Pancreas (tissue), 10 donors: Measurements from ENCODE around the gene SOX18. TPM values are rescaled to one million over a fixed set of nuclear protein-coding genes. Genes with fewer than 3 reads are reported as not detected.

Experiments used
- ATAC-seq, 4 donors: fragments of 200-7000 bp; cut with Tn5 transposase; one replicate each; pipeline versions ENCODE4 v1.8.0 to v1.9.1; 2020; ENCODE audit warnings: mild to moderate bottlenecking in 4 of 4, moderate library complexity in 4 of 4
- DNase-seq, 6 donors: peaks; one replicate each; pipeline ENCODE4 v3.0.0-alpha.2; 2020
- FAIRE-seq: peaks from 2 replicates; lab custom pipeline; 2012; peaks lifted over from hg19 to GRCh38; lab: Jason Lieb, UNC
- H3K27ac ChIP-seq, 4 donors: fragments of 200-600 bp; sonication (generic); 1 replicate in 3 of 4; 2 replicates in 1 of 4; pipeline versions ENCODE4 v1.5.0 to v1.8.0; 2020
- H3K27me3 ChIP-seq, 4 donors: fragments of 200-600 bp; one replicate each; pipeline ENCODE4 v1.8.0; 2021
- H3K36me3 ChIP-seq, 3 donors: fragments of 200-600 bp; sonication (generic) in 1 of 3; one replicate each; pipeline versions ENCODE4 v1.5.0 to v1.8.0; 2020 to 2021
- H3K4me1 ChIP-seq, 3 donors: fragments of 200-600 bp; one replicate each; pipeline ENCODE4 v1.8.0; 2021
- H3K4me3 ChIP-seq, 4 donors: fragments of 200-600 bp; sonication (generic) in 2 of 4; one replicate each; pipeline versions ENCODE4 v1.5.0 to v1.8.0; 2020 to 2021
- H3K9me3 ChIP-seq, 4 donors: fragments of 200-600 bp; one replicate each; pipeline ENCODE4 v1.8.0; 2021
- WGBS, 2 donors: extraction: QIAGEN DNeasy Blood & Tissue Kit; methylation state at CpG; one replicate each; pipeline ENCODE4 v1.1.7; 2013; 5-methylcytosine and 5-hydroxymethylcytosine counted together
- intact Hi-C, 3 donors: fragments of 100-400 bp; cut with DNase I; formaldehyde crosslinking; loops; one replicate each; pipeline versions ENCODE4 v1.11.1 to v1.14.2; 2022
- polyA plus RNA-seq, 2 donors: library from polyadenylated mRNA; stranded (reverse); fragments of 200-250 nt; gene quantifications; one replicate each; pipeline ENCODE4 v1.2.3, GENCODE V29; 2013
- total RNA-seq, 6 donors: library from RNA; stranded (reverse); fragmentation: NEBNext Ultra II Directional in 4 of 6; extraction: Animal tissue kit (Norgen Biotek cat#: 25700) in 4 of 6; gene quantifications; one replicate each; pipeline versions ENCODE4 v1.2.1 to v1.2.4, GENCODE V29; 2021 to 2023
- TF ChIP-seq, protein P1 (sequence below), 4 donors: fragments of 200-600 bp; sonication (generic) in 3 of 4; IDR thresholded peaks; one replicate each; pipeline versions ENCODE4 v1.5.0 to v1.8.0; 2021; ENCODE audit warnings: antibody characterized with exemption in 4 of 4
- donor health status: healthy with polysubstance abuse.
- donor health status: DM: no; HTN: no; CAD: no; lungs with moderate emphysema.
- donor health status: DM: no; HTN: no; CAD: no.
- donor health status: control.
- donor health status: control.
- donor health status: Bipolar disorder and iron deficiency.
- donor health status: DM: yes; HTN: yes; CAD: no.
- donor health status: DM: no; HTN: no; CAD: no.
- donor health status: DM: no; HTN: no; CAD: no.
- donor health status: DM: yes; HTN: yes; CAD: no.

The SOX18 gene
- total and polyA plus RNA-seq, 8 donors, result 3.7 to 9.1 (median 6.0) TPM

DNA sequence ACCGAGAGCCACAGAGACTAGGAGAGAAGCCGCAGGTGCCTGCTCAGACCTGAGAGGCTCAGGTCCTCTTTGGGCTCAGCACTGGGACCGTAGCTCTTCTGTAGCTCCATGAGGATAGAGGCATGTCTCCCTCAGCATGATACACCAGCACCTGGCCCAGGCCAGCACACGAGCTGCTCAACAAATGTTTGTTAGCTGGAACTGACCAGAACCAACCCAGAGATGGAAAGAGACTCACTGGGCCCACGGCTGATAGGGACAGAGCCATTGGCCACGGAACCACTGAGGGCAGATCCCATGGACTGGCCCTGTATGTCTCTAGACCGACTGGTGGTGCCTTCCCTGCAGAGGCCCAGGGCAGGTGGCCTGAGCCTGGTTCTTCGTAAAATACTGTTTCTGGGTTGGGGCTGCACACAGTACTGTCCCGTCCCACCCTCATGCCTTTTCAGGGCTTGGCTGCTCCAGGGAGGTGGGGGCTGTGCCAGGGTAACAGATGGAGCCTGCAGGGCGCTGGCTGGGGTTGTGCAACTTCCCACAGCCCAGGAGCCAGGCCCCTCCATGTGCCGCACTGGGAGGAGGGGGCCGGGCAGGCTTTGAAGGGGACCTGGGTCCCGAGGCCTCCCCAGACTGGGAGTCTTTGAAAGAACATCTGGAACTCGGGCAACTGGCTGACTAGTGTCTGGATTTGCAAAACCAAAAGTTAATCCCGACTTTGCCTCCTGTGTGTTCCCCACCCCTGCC, 8.2 kb downstream of the SOX18 start:
- no peak overlapping the region for H3K27ac ChIP-seq
- TF ChIP-seq, protein P1, sequence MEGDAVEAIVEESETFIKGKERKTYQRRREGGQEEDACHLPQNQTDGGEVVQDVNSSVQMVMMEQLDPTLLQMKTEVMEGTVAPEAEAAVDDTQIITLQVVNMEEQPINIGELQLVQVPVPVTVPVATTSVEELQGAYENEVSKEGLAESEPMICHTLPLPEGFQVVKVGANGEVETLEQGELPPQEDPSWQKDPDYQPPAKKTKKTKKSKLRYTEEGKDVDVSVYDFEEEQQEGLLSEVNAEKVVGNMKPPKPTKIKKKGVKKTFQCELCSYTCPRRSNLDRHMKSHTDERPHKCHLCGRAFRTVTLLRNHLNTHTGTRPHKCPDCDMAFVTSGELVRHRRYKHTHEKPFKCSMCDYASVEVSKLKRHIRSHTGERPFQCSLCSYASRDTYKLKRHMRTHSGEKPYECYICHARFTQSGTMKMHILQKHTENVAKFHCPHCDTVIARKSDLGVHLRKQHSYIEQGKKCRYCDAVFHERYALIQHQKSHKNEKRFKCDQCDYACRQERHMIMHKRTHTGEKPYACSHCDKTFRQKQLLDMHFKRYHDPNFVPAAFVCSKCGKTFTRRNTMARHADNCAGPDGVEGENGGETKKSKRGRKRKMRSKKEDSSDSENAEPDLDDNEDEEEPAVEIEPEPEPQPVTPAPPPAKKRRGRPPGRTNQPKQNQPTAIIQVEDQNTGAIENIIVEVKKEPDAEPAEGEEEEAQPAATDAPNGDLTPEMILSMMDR (IDR thresholded peaks at IDR 0.05), result no peak
- H3K4me3 ChIP-seq, result no peak overlapping the region
- 63 to 80% methylated on average over 14 to 15 of the region's 15 CpGs for WGBS, 2 donors
- intact Hi-C loops, result no loop called here
- DNase-seq, result peak in 2 of 6 donors; percentile 21 to 60
- H3K4me1 ChIP-seq, result peaks cover 0 to 5% (median 0%) of the 10 kb centered on the region in 3 donors
- no peak for FAIRE-seq
- no peaks in the 10 kb centered on the region for H3K36me3 ChIP-seq
- no peaks in the 10 kb centered on the region for H3K9me3 ChIP-seq
- no peaks in the 10 kb centered on the region for H3K27me3 ChIP-seq
- no peak for ATAC-seq

GRCh38 chr20:64040231-64041039, 9.0 kb downstream of the SOX18 start:
- no peaks in the 10 kb centered on the region for H3K36me3 ChIP-seq
- WGBS, 2 donors, result 63 to 68% methylated on average over 12 of the region's 12 CpGs

GRCh38 chr20:64039293-64040160, 9.9 kb downstream of the SOX18 start:
- Histone ChIP-seq H3K36me3 (no peaks in the 10 kb centered on the region), H3K27me3 (no peaks in the 10 kb centered on the region), H3K4me3 (peak overlapping the region in 3 of 4 donors; percentile 38 to 65 (median 40)), H3K4me1 (peaks cover 0 to 5% (median 0%) of the 10 kb centered on the region in 3 donors), H3K9me3 (no peaks in the 10 kb centered on the region), H3K27ac (peak overlapping the region; percentile 48 to 70 (median 60))
- ATAC-seq (peak; percentile 33 to 50 (median 45)), FAIRE-seq (no peak), DNase-seq (peak in 2 of 6 donors; percentile 54 to 67)
- intact Hi-C loops, result loop anchor here in 1 of 3 donors (10.0 kb wide), 1 partner anchor 85 kb away; no protein-coding TSS in a partner anchor
- WGBS, 2 donors, result 14 to 20% methylated on average over 16 to 17 of the region's 17 CpGs
- TF ChIP-seq, protein P1 (IDR thresholded peaks at IDR 0.05), result no peak

More at GRCh38 chr20:64040231-64041039, 9.0 kb downstream of the SOX18 start:
- Histone ChIP-seq H3K27me3 (no peaks in the 10 kb centered on the region), H3K4me3 (no peak overlapping the region), H3K4me1 (peaks cover 0 to 5% (median 0%) of the 10 kb centered on the region in 3 donors), H3K27ac (no peak overlapping the region), H3K9me3 (no peaks in the 10 kb centered on the region)
- TF ChIP-seq, protein P1 (IDR thresholded peaks at IDR 0.05), result no peak
- DNase-seq (peak in 2 of 6 donors; percentile 37 to 78), ATAC-seq (no peak), FAIRE-seq (no peak)
- intact Hi-C loops, result no loop called here

- FAIRE-seq (no peak), DNase-seq (peak; percentile 68 to 93 (median 84)), ATAC-seq (peak; percentile 90 to 94 (median 92))
- intact Hi-C loops, result loop anchor here in 1 of 3 donors (10.0 kb wide), 1 partner anchor 86 kb away; no protein-coding TSS in a partner anchor
- peak overlapping the region; percentile 6 to 65 (median 39) for H3K4me3 ChIP-seq
- peak overlapping the region; percentile 48 to 70 (median 60) for H3K27ac ChIP-seq
- no peaks in the 10 kb centered on the region for H3K27me3 ChIP-seq
- peaks cover 0 to 5% (median 0%) of the 10 kb centered on the region in 3 donors for H3K4me1 ChIP-seq
- TF ChIP-seq, protein P1 (IDR thresholded peaks at IDR 0.05), result peak; percentile 42 to 62 (median 48)
- H3K36me3 ChIP-seq, result no peaks in the 10 kb centered on the region
- no peaks in the 10 kb centered on the region for H3K9me3 ChIP-seq
- WGBS, 2 donors, result 1% methylated on average over 67 to 91 of the region's 91 CpGs
These were observed 10.7 kb downstream of the SOX18 start for GRCh38 chr20:64038565-64039292.
